Measurements from ENCODE around the gene NCAM2.

GRCh38 chr21:21508859-21509258 is 510.6 kb downstream of the NCAM2 start:
- TF ChIP-seq SPI1 (IDR thresholded peaks at IDR 0.05; ENCODE audit: low read depth, low read length): no peak
- TF ChIP-seq POLR2A (IDR thresholded peaks at IDR 0.05; ENCODE audit: low read depth, low read length): no peak
- TF ChIP-seq POLR2AphosphoS5 (IDR thresholded peaks at IDR 0.05; ENCODE audit: low read depth, low read length): no peak
- no peak for TF ChIP-seq TAF1 (IDR thresholded peaks at IDR 0.05; ENCODE audit: low read depth, low read length)
- TF ChIP-seq POU2F2 (IDR thresholded peaks at IDR 0.05; ENCODE audit: low read depth, low read length): no peak
- TF ChIP-seq PAX5 (IDR thresholded peaks at IDR 0.05; ENCODE audit: insufficient read depth, low read length, severe bottlenecking): no peak

Data from GM12891 (cell line).